Measurements from ENCODE around the gene LZTR1. TPM values are rescaled to one million over a fixed set of nuclear protein-coding genes. Genes with fewer than 3 reads are reported as not detected.
A peak's percentile ranks its signal among the peaks of the same experiment; 100 is the strongest.

Gene LZTR1
- total and polyA plus RNA-seq, 10 of the 15 experiments (the other 5 are each of a cell fraction or from before 2014, with no cell fraction given), result 0.82 to 50.3 (median 19.3) TPM

DNA sequence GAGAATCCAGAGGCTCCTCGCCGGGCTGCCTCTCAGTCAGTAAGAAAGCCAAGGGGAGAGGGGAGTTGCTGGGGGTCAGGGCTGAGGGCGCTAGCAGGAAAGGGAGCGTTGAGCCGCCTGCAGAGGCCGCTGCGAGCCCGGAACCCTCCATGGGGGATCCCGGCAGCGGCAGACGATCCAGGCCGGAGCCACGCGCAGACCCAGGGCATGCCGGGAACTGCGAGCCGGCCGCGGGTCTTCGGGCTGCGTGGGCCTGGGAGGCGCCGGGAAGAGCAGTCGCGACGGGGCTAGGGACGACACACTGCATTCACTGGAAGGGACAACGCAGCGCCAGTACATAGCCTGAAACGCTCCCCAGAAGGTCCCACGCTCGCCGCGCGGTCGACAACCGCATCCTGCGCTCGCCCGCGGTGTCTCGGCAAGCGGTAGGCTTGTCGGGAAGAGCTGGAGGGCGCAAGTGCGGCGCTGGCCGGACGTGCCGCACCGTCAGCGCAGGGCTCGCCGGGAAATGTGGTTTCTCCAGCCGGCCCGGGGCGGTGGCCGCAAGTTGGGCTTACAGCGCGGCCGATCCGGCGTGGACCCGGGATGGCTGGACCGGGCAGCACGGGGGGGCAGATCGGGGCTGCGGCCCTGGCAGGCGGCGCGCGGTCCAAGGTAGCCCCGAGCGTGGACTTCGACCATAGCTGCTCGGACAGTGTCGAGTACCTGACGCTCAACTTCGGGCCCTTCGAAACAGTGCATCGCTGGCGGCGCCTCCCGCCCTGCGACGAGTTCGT is at the start of gene LZTR1 (continued):
- TF ChIP-seq ZNF24 (IDR thresholded peaks at IDR 0.05), result no peak
- peak; percentile 92 for TF ChIP-seq ZNF207 (IDR thresholded peaks at IDR 0.05; ENCODE audit: borderline replicate concordance)
- TF ChIP-seq NRF1 (conservative IDR thresholded peaks at IDR 0.05; ENCODE audit: low read depth, low read length), result peak; percentile 39
- TF ChIP-seq, protein P1, sequence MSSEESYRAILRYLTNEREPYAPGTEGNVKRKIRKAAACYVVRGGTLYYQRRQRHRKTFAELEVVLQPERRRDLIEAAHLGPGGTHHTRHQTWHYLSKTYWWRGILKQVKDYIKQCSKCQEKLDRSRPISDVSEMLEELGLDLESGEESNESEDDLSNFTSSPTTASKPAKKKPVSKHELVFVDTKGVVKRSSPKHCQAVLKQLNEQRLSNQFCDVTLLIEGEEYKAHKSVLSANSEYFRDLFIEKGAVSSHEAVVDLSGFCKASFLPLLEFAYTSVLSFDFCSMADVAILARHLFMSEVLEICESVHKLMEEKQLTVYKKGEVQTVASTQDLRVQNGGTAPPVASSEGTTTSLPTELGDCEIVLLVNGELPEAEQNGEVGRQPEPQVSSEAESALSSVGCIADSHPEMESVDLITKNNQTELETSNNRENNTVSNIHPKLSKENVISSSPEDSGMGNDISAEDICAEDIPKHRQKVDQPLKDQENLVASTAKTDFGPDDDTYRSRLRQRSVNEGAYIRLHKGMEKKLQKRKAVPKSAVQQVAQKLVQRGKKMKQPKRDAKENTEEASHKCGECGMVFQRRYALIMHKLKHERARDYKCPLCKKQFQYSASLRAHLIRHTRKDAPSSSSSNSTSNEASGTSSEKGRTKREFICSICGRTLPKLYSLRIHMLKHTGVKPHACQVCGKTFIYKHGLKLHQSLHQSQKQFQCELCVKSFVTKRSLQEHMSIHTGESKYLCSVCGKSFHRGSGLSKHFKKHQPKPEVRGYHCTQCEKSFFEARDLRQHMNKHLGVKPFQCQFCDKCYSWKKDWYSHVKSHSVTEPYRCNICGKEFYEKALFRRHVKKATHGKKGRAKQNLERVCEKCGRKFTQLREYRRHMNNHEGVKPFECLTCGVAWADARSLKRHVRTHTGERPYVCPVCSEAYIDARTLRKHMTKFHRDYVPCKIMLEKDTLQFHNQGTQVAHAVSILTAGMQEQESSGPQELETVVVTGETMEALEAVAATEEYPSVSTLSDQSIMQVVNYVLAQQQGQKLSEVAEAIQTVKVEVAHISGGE (CRISPR knock-in tag; IDR thresholded peaks at IDR 0.05), result 0 out of 2 replicates have a peak, but pooled peaks have one; percentile 46
- TF ChIP-seq CHD2 (IDR thresholded peaks at IDR 0.05; ENCODE audit: borderline replicate concordance, low read depth, low read length), result peak; percentile 72; the same call in 1 of the 2 replicates
- TF ChIP-seq IKZF2 (IDR thresholded peaks at IDR 0.05), result peak; percentile 42 to 68; a peak in 3 of 4 replicates
- no peak for TF ChIP-seq RFX5 (IDR thresholded peaks at IDR 0.05; ENCODE audit: low read depth, low read length)
- TF ChIP-seq CREB1 (IDR thresholded peaks at IDR 0.05; ENCODE audit: low read depth), result peak; percentile 80
- TF ChIP-seq FOXM1 (IDR thresholded peaks at IDR 0.05; ENCODE audit: low read depth, low read length), result 0 out of 2 replicates have a peak, but pooled peaks have one; percentile 11
- TF ChIP-seq NR2F1 (conservative IDR thresholded peaks at IDR 0.05), result peak; percentile 56; the same call in 1 of the 2 replicates
- TF ChIP-seq WRNIP1 (IDR thresholded peaks at IDR 0.05; ENCODE audit: borderline replicate concordance, low read depth, low read length), result no peak
- no peak; the same call in 1 of the 2 replicates for TF ChIP-seq RB1 (IDR thresholded peaks at IDR 0.05; ENCODE audit: borderline replicate concordance)
- TF ChIP-seq, protein P2, sequence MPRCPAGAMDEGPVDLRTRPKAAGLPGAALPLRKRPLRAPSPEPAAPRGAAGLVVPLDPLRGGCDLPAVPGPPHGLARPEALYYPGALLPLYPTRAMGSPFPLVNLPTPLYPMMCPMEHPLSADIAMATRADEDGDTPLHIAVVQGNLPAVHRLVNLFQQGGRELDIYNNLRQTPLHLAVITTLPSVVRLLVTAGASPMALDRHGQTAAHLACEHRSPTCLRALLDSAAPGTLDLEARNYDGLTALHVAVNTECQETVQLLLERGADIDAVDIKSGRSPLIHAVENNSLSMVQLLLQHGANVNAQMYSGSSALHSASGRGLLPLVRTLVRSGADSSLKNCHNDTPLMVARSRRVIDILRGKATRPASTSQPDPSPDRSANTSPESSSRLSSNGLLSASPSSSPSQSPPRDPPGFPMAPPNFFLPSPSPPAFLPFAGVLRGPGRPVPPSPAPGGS (IDR thresholded peaks at IDR 0.05; ENCODE audit: borderline replicate concordance, insufficient read depth, low read depth, low read length, poor library complexity, severe bottlenecking), result no peak
- TF ChIP-seq SMAD5 (IDR thresholded peaks at IDR 0.05; ENCODE audit: low read depth), result peak; percentile 91
- no peak; the same call in 1 of the 2 replicates for TF ChIP-seq RAD21 (IDR thresholded peaks at IDR 0.05; ENCODE audit: insufficient read depth, low read depth, low read length)
- TF ChIP-seq NBN (IDR thresholded peaks at IDR 0.05), result peak; percentile 84
- TF ChIP-seq SREBF1 (IDR thresholded peaks at IDR 0.05; ENCODE audit: low read length), result no peak
- peak; percentile 36 for TF ChIP-seq YY1 (IDR thresholded peaks at IDR 0.05; ENCODE audit: low read depth, low read length)
- TF ChIP-seq BRCA1 (IDR thresholded peaks at IDR 0.05; ENCODE audit: low read depth, low read length), result no peak
- TF ChIP-seq BHLHE40 (IDR thresholded peaks at IDR 0.05; ENCODE audit: borderline replicate concordance in 1 of 2, low read depth in 2 of 2, low read length in 1 of 2), result peak in 1 of 2 experiments; percentile 67; a peak in 3 of 4 replicates
- TF ChIP-seq, protein P3, sequence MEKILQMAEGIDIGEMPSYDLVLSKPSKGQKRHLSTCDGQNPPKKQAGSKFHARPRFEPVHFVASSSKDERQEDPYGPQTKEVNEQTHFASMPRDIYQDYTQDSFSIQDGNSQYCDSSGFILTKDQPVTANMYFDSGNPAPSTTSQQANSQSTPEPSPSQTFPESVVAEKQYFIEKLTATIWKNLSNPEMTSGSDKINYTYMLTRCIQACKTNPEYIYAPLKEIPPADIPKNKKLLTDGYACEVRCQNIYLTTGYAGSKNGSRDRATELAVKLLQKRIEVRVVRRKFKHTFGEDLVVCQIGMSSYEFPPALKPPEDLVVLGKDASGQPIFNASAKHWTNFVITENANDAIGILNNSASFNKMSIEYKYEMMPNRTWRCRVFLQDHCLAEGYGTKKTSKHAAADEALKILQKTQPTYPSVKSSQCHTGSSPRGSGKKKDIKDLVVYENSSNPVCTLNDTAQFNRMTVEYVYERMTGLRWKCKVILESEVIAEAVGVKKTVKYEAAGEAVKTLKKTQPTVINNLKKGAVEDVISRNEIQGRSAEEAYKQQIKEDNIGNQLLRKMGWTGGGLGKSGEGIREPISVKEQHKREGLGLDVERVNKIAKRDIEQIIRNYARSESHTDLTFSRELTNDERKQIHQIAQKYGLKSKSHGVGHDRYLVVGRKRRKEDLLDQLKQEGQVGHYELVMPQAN (conservative IDR thresholded peaks at IDR 0.05), result peak; percentile 72; the same call in 1 of the 2 replicates
